Mesenteric fat pad (tissue), 1 donor: ENCODE data around the gene MCOLN2. TPM values are rescaled to one million over a fixed set of nuclear protein-coding genes. Genes with fewer than 3 reads are reported as not detected.
A peak's percentile ranks its signal among the peaks of the same experiment; 100 is the strongest.
"Not testable (repeated sequence)": the region's sequence is repeated elsewhere in the genome, so short reads cannot be mapped to it uniquely, and the experiment has no call there.

Experiments
- DNase-seq: peaks from one replicate; pipeline ENCODE4 v3.0.0-alpha.2; 2020; ENCODE audit warnings: low spot score
- total RNA-seq: library from RNA; stranded (reverse); fragmentation: NEBNext Ultra II Directional; extraction: Animal tissue kit (Norgen Biotek cat#: 25700); gene quantifications from one replicate; pipeline ENCODE4 v1.2.1, GENCODE V29; 2021
- donor health status: DM: yes; HTN: yes; CAD: no.

MCOLN2 gene
- total RNA-seq, 1 donor from 2014 or later: 0.29 TPM

DNA sequence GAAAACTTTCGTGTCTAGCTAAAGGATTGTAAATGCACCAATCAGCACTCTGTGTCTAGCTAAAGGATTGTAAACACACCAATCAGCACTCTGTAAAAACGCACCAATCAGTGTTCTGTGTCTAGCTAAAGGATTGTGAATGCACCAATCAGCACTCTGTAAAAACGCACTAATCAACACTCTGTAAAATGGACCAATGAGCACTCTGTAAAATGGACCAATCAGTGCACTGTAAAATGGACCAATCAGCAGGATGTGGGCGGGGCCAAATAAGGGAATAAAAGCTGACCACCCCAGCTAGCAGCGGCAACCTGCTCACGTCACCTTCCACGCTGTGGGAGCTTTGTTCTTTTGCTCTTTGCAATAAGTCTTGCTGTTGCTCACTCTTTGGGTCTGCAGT is 94.2 kb downstream of the MCOLN2 start:
- DNase-seq: not testable (repeated sequence)

DNA sequence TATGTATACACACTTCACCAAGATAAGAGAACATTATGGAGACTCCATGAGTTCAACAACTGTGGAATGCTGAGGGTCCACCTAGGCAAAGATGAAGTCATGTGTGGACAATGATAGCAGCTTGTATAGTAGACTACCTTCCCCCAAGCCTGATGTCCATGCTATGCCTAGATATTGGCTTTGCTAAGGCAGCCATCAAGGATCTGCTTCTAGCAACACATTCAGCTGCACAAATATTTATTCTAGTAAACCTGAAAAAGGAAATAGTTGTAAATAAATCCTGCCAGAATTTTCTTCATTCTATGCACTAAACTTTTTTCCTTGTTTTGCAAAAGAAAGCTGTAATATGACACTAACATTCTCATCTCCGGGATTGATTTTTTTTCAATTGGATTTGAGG is 96.9 kb downstream of the MCOLN2 start:
- DNase-seq: no peak

DNA sequence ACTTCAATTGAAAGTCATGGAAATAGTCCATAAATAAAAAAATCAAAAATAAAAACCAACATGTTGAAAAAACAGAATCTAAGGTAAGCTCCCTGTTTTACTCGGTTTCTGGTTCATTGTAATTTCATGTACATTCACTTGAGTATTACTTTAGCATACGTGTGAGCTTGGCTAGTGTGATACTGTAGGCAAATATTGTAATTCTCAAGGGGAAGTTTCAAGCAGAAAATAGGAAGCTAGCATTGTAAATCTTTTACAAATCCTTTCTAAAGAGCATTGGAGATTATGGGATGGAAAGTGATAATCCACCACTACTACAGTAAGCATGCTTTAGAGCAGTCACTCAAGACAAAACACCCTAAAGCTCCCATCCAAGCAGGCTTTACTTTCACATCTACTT is 100.6 kb downstream of the MCOLN2 start:
- DNase-seq: no peak

DNA sequence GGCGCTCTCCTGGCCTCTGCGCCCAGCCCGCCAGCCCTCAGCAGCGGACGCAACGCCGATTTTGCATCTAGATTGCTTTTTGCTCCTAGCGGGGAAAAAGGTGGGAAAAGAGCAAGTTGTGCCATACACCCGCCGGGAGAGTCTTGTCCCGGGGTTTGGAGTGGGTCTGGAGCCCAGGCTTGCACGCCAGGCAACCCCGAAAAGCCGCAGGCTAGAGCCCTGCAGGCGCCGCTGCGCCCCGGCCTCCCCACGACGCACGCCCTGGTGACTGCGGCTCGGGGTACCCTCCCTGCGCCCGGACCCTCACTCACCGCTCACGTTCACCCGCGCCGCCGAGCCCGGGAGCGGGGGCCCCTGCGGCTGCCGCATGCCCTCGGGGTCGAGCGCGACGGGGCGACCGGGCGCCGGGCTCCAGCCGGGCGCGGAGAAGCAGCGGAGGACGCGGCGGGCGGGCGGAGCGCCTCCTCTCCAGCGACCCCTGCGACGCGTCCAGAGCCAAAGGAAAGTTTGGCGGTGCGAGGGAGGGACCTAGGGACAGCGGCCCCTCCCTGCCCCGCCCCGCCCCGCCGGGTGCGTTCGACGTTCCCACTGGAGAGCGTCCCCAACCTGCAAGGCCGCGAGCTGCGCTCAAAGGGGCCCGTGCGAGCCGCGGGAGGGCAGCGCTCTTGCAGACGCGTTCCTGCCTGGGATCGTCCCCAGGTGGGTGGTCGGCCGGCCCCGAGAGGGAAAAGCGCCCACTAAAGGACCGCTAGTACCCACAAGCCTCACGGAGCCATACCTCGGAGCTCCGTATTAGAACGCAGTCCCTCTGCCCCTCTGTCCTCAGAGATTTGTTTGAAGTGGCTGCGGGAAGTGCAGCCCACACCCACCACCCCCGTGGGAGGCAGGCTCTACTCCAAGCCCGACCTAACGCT is 104.0 kb downstream of the MCOLN2 start, which contains the start of gene LPAR3:
TSS of gene LPAR3 (minus strand) at position 502 of the 914 bp plus-strand sequence. CDS start 27,086 bp downstream, outside the sequence.
- peak; percentile 88 for DNase-seq

DNA sequence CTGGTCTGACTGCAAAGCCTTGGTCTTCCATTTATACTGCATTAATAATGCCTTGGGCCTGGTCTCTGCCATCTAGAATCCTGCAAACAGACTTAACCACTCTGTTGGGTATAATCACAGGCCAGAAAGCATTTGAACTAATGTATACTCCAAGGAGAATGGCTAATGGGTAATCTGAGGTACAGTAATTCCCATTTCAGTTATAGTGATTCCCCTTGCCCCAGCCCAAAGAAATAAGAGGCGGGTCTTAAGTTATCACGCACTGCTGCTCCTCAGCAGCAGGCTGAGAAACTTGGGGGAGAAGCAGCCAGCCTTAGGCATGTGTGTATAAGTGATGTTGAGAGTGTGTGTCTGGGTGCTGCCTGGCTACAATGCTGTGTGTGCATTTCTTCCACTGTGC is 106.3 kb downstream of the MCOLN2 start:
- DNase-seq: no peak

DNA sequence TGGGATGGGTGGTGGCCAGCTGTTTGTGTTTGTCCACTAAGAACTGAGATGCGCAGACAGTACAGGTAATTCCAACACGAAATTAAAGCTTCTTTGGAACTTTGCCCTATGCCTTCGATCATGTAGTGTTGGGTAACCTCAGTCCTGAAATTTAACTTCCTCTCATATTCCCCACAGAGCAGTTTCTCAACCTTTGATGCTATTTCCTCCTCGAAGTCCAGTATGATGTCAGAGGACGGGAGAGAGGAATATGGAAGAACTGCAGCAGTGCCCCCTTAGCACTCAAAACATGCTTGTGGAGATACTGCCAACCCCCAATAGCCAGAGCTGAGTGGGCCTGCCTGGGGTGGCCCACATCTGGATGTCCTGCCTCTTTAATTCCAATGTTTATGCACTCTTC is 107.5 kb downstream of the MCOLN2 start:
- DNase-seq: no peak

DNA sequence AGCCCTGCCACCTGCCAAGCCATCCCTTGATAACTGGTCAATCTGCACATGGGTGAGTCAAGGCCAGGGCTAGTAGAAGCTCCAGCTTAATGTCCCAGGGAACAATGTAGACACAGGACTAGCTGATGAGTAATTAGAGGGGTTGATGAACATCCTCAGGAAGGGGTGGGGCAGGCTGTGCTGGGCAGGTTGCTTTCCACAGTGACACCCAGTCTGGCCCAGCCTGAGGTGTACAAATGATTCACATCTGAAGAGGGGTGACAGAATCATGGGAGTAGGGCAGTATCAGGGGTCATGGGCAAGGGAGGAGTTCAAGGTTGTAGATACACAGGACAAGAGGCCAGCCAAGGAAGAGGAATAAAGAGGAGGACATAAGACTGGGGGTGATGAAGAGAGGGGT is 108.2 kb downstream of the MCOLN2 start:
- no peak for DNase-seq

DNA sequence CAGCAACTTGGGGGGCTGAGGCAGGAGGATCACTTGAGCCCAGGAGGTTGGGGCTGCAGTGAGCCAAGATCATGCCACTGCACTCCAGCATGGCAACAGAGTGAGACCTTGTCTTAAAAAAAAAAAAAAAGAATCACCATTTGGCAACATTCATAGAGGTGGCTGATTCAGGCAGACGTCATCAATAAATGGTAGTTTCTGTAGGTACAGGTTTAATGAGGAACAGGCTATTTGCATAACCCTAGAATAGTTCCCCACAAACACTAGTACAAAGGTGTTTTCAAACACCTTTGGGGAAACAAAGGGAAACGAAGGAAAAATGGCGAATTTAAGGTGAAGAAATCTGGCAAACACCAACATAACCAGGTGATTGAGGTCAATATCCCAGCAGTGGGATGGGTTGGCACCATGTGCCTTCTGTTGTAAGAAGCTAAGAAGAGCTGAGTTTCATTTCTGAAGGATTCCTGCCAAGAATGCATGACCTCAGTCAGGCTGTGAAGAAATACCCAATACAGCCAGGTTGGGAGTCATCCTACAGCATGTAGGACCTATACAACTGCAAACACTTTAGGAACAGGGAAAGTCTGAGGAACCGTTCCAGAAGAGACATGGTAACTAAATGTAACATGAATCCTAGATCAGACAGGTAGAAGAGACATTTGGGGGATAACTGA is 109.5 kb downstream of the MCOLN2 start:
- no peak for DNase-seq

DNA sequence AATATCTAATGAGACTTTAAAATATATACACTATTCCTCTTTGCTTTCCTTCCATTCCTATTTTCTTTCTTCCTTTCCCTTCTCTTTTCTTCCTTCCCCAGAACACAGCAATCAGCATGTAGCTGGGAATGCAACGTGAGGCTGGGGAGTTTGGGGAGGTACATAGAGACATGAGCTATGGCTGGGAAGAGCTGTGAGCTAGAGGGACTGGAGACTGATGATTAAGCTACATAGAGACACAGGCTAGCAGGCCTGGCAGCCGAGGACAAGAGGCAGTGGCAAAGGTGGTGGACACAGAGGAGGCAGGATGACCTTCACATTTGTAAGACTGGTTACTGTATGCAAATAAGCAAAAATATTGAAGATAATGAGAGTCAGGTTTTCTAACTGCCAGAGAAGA is 111.4 kb downstream of the MCOLN2 start:
- DNase-seq: no peak

DNA sequence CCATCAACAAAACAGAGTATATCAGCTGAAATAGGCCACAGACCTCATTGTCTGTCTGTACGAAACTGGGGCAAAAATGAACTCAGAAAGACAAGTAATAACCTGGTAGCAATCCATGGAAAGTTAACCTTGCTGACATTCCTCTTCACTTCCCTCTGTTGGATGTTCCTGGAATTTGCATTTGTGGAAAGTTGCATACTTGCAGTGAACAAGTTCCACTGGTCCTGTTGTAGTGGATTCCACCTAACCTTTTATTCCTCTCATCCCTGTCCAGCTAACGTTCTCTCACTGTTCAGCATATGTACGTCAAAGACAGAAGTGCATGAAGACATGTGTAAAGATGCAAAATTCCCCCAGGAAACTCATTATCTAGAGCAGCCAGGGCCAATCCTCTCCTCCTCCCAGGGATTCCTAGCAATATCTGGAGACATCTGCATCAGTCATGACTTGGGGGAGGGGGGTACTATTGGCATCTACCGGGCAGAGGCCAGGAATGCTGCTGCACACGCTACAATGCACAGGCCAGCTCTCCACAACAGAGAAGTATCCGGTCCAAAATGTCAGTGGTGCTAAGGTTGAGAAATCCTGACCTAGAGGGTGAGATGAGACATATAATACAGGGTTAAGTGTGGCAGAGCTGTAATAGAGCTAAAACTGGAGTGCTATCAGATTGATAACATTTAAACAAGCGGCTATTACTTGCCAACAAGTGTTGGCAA is 112.1 kb downstream of the MCOLN2 start:
- DNase-seq: no peak

DNA sequence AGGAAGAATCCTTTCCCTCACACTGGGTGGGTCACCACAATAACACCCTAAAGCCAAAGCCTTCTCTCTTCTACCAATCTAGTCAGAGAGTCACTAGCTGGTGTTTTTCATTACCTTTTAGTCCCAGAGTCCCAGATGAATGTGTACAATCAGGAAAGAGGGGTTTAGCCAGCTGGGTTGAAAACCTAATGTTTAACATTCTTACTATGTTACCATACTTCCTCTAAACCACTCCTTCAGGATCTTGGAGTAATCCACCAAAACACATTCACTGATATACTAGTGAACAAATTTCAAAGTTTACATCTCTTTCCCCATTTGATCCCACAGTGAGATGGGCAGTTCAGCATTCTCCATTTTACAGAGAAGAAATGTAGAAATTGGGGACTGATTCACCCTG is 113.6 kb downstream of the MCOLN2 start:
- DNase-seq: no peak

DNA sequence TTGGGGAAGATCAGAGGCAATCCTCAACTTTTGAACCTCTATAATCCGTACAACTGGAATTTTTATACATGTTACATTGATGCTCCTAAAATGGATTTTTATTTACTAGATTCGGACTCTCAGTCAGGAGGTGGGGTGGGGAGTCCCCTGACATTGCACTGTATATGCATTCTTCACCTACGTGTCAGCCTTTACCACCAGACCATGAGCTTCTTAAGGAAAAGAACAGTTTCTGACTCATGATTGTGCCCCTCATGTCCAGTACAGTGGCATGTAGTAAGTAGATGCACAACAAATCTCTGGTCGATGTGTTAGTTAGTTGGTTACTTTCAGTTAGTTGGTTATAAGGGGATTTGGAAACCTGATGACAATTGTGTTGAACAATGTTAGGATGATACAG is 119.3 kb downstream of the MCOLN2 start:
- DNase-seq: no peak

DNA sequence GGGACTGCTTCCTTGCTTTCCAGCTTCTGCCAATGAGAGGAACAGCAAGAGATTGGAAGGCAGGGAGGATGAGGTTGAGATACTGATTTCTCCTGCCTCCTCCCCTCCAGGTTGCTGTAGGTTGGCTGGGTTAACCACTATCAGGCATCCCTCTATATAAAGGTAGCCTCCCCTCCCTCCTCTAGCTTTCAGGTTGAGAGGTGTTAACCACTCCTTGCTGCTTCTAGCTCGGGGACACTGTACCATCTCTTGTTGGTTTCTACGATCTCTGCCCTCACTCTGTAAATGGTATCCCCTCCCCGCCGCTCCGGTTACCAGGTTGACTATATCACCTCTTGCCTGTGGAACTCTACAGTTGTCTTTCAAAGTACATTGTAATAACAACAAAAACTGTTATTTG is 120.6 kb downstream of the MCOLN2 start:
- DNase-seq: no peak

Other genes starting within 250 kb of the MCOLN2 start
- not detected for gene LPAR3, start 103.9 kb downstream of the MCOLN2 start, total RNA-seq
- 3.8 TPM for gene MCOLN3, start 51.4 kb upstream of the MCOLN2 start, total RNA-seq
- 9.3 TPM for gene SYDE2, start 203.9 kb upstream of the MCOLN2 start, total RNA-seq